DOHH2 (cell line): ENCODE results near the gene CLK2.

Experiments
- EZH2phosphoT487 ChIP-seq: fragments of 200-600 bp; sonication (generic); IDR thresholded peaks from 2 replicates; pipeline ENCODE4 v1.6.1; 2017; ENCODE audit warnings: borderline replicate concordance, mild to moderate bottlenecking, antibody characterized with exemption, low read length, moderate library complexity, mixed read lengths
- TF ChIP-seq, protein P1 (sequence below): fragments of 200-600 bp; sonication (generic); IDR thresholded peaks from one replicate; pipeline ENCODE4 v1.5.1; 2014; ENCODE audit warnings: antibody characterized with exemption, mild to moderate bottlenecking, low read depth, low read length; ENCODE audit not compliant: poor library complexity, severe bottlenecking

DNA sequence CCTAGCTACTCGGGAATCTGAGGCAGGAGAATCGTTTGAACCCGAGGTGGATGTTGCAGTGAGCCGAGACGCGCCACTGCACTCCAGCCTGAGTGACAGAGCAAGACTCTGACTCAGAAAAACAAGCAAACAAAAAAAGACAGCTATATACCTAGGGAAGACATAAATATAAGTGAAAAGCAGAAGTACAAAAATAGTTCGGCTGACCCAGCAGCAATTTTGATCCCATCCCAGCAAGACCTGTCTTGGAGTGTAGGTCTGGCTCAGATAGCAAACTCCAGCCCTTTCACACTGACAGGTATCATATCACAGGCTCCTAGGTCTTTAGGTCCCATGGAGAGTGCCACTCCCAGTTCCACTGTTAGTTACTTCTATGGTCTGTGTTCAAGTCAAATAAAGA, 50.3 kb downstream of the CLK2 start:
- TF ChIP-seq, protein P1, sequence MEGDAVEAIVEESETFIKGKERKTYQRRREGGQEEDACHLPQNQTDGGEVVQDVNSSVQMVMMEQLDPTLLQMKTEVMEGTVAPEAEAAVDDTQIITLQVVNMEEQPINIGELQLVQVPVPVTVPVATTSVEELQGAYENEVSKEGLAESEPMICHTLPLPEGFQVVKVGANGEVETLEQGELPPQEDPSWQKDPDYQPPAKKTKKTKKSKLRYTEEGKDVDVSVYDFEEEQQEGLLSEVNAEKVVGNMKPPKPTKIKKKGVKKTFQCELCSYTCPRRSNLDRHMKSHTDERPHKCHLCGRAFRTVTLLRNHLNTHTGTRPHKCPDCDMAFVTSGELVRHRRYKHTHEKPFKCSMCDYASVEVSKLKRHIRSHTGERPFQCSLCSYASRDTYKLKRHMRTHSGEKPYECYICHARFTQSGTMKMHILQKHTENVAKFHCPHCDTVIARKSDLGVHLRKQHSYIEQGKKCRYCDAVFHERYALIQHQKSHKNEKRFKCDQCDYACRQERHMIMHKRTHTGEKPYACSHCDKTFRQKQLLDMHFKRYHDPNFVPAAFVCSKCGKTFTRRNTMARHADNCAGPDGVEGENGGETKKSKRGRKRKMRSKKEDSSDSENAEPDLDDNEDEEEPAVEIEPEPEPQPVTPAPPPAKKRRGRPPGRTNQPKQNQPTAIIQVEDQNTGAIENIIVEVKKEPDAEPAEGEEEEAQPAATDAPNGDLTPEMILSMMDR, result no peak
- TF ChIP-seq EZH2phosphoT487, result no peak
